ENCODE measurements around the gene TNS2. TPM values are rescaled to one million over a fixed set of nuclear protein-coding genes. Genes with fewer than 3 reads are reported as not detected.
A peak's percentile ranks its signal among the peaks of the same experiment; 100 is the strongest.

Gene TNS2
- total and polyA plus RNA-seq, 9 of the 15 experiments (the other 6 are each of a cell fraction or from before 2014, with no cell fraction given) = 0.28 to 3.1 (median 1.2) TPM; not detected in 1

- no peak for TF ChIP-seq NCOA4 (IDR thresholded peaks at IDR 0.05; ENCODE audit: partially characterized antibody)
- TF ChIP-seq ADNP (tag; IDR thresholded peaks at IDR 0.05) = no peak
- TF ChIP-seq POLR2H (tag; IDR thresholded peaks at IDR 0.05; ENCODE audit: low read depth) = peak; percentile 84
- no peak for TF ChIP-seq BRD9 (IDR thresholded peaks at IDR 0.05; ENCODE audit: low read depth, partially characterized antibody)
- TF ChIP-seq ELF1 (tag; IDR thresholded peaks at IDR 0.05) = peak; percentile 84
- peak; percentile 94 for TF ChIP-seq RBFOX2 (IDR thresholded peaks at IDR 0.05; ENCODE audit: low read depth, low read length)
- no peak for TF ChIP-seq FUS (optimal IDR thresholded peaks at IDR 0.05; ENCODE audit: low read depth, low read length)
- TF ChIP-seq RBBP5 (IDR thresholded peaks at IDR 0.05; ENCODE audit: borderline replicate concordance, insufficient read depth, low read length, poor library complexity, severe bottlenecking) = no peak
- no peak for TF ChIP-seq NR1H2 (CRISPR knock-in tag; IDR thresholded peaks at IDR 0.05)
- TF ChIP-seq ZNF395 (CRISPR knock-in tag; IDR thresholded peaks at IDR 0.05) = no peak; the same call in 1 of the 2 replicates
- TF ChIP-seq E2F6 (IDR thresholded peaks at IDR 0.05; ENCODE audit: borderline replicate concordance in 1 of 2, extremely low read depth in 1 of 2, insufficient read depth in 1 of 2, insufficient read length in 1 of 2, low read depth in 1 of 2, low read length in 1 of 2, poor library complexity in 1 of 2, severe bottlenecking in 1 of 2) = peak in 1 of 2 experiments; percentile 30
- TF ChIP-seq ZNF318 (IDR thresholded peaks at IDR 0.05; ENCODE audit: borderline replicate concordance in 1 of 2, low read depth in 1 of 2) = no peak
- TF ChIP-seq CEBPG (CRISPR knock-in tag; IDR thresholded peaks at IDR 0.05) = no peak
- TF ChIP-seq CEBPG (tag; conservative IDR thresholded peaks at IDR 0.05 in 1 of 2, IDR thresholded peaks at IDR 0.05 in 1 of 2) = no peak
- no peak for TF ChIP-seq STAT5B (CRISPR knock-in tag; IDR thresholded peaks at IDR 0.05)
These were observed 29.6 kb downstream of the TNS2 start, which contains the start of gene SPRYD3 (continued) for GRCh38 chr12:53079226-53080117.
